HG03521 (cell line): ENCODE measurements around the gene SETX.

Experiments used
- ATAC-seq: cut with Tn5 transposase; IDR thresholded peaks from one replicate; pipeline ENCODE4 v1.9.1; 2021; ENCODE audit warnings: mild to moderate bottlenecking, moderate library complexity; ENCODE audit not compliant: unreplicated experiment

SETX gene

DNA sequence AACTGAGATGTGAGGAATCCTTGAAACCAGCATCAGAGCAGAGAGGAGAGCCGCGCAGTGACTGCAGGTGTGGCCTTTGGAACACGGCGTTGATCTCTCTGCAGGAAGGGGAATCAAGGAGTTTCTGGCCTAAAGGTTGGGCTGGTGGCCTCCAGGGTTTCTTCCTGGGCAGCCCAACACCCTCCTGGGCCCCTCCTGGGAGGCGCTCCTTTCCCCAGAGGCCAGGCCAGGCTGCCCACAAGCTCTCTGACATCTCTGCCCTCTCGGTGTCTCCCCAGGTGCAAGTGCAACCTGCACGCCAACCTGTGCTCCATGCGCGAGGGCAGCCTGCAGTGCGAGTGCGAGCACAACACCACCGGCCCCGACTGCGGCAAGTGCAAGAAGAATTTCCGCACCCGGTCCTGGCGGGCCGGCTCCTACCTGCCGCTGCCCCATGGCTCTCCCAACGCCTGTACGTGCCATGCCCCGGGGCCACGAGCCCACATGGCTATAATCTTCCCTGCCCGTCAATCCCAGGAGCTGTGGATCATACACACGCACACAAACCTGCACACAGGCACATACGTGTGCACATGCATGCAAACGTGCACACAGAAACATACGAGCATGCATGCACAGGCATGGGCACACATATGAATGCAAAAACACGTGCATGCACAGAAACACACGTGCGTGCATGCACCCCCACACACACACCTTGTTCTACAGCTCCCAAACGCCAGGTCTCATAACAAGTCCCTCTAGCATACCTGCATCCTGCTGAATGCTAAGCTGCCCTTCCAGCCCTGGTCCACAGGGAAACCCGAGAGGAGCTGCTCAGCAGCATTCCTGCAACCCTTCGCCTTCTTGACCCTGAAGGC is 128.0 kb downstream of the SETX start:
- ATAC-seq = no peak

DNA sequence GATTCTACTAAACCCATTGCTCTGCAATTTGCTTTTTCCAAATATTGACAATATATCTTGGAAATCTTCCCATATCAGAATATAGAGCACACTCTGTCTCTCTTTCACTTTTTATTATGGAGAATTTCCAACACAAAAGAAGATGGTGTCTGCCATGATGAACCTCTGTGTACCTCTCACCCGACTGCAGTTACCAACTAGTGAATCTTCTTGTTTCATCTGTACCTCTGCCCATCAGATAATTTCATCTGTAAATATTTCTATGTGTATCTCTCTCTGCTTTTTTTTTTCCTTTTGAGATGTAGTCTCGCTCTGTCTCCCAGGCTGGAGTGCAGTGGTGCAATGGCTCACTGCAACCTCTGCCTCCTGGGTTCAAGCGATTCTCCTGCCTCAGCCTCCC is 130.1 kb downstream of the SETX start:
- ATAC-seq = no peak

DNA sequence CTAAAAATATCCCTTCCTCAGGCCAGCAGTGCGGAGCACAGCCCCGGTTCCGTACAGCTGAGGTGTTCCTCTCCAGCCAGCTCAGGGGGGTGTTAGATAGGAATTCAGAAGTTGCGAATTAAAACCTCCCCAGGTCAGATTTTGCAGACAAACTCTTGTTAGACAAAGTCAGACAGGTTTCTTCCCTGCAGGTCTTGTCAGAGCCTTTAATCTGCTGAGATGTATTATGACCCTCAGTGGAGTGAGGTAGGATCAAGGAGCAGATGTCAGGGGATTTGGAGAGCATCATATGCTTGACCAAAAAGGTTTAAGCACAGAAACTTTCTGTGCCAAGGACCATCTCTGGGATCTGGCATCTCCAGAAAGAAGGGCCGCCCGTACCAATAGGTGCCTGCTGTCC is 132.8 kb downstream of the SETX start:
- no peak for ATAC-seq

GRCh38 chr9:132218208-132218607 is 136.6 kb downstream of the SETX start:
- no peak for ATAC-seq

DNA sequence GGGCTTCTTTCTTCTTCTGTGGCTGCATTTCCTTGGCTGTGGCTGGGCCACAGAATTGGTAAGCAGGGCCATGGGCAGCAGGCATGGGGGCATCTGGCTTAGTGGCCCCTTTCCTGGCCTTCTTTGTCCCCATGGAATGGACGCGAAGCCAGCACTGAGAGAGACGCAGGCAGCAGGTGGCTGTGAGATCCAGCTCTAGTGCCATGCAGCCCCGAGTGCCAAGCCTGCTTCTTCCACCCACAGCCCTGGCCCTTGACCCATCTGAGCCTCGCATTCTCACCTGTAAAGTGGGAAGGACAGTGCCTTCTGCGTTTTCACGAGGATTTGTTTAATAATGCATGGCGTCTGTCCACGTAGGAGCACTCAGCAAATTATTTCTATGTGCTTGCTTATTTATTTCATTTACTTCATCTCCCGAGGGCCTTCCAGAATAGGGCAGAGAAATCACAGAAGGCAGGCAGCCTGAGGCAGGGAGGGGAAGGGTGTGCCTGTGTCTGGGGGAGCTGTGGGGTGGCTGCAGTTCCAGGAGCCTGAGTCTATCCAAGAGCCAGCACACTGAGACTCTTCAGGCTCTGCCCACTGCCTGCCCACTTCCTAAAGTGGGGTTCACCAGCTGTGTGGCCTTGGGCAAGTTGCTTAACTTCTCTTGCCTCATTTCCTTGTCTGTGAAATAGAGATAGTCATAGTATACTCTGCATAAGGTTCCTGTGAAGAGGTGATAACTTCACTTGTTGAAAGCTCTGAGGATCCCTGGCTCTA is 137.7 kb downstream of the SETX start:
- ATAC-seq = no peak

- ATAC-seq = no peak
Observed at GRCh38 chr9:132214027-132214622, 140.7 kb downstream of the SETX start.

GRCh38 chr9:132211570-132211969 is 143.2 kb downstream of the SETX start:
- no peak for ATAC-seq
